H1 (cell line): Measurements from ENCODE around the gene MYO5B. TPM values are rescaled to one million over a fixed set of nuclear protein-coding genes. Genes with fewer than 3 reads are reported as not detected.
A peak's percentile ranks its signal among the peaks of the same experiment; 100 is the strongest.

Experiments used
- CTCF ChIA-PET: fragments of 300-600 bp; sonication (Branson Sonifier 250); formaldehyde crosslinking; loops from one replicate; lab custom pipeline; 2021; ENCODE audit not compliant: partially characterized antibody; lab: Charles Lee
- POLR2A ChIA-PET: fragments of 300-600 bp; sonication (Branson Sonifier 250); formaldehyde crosslinking; loops from one replicate; lab custom pipeline; 2021; ENCODE audit warnings: inconsistent platforms; ENCODE audit not compliant: partially characterized antibody; lab: Charles Lee
- DNase-seq, 2 experiments: peaks; one replicate each; pipeline versions ENCODE4 v3.0.0 to v3.0.0-alpha.2; 2010 to 2022; ENCODE audit warnings: low spot score in 2 of 2, low read depth in 1 of 2, mixed read lengths in 1 of 2
- FAIRE-seq: peaks from 2 replicates; lab custom pipeline; 2011; peaks lifted over from hg19 to GRCh38; lab: Jason Lieb, UNC
- H2AFZ ChIP-seq: 2 replicates; pipeline ENCODE4 v1.8.1; 2012; ENCODE audit warnings: low read length, inconsistent platforms
- H2AK5ac ChIP-seq: 2 replicates; pipeline ENCODE4 v1.6.1; 2013; ENCODE audit warnings: low read depth, low read length
- H2BK120ac ChIP-seq: replicated peaks from 2 replicates; pipeline ENCODE3; 2013; ENCODE audit warnings: low read depth, low read length, inconsistent platforms
- H2BK12ac ChIP-seq: 2 replicates; pipeline ENCODE4 v1.6.1; 2013; ENCODE audit warnings: low read depth, low read length
- H2BK15ac ChIP-seq: 2 replicates; pipeline ENCODE4 v1.6.1; 2013; ENCODE audit warnings: low read length
- H2BK20ac ChIP-seq: 2 replicates; pipeline ENCODE4 v1.6.1; 2013; ENCODE audit warnings: low read length
- H2BK5ac ChIP-seq: 2 replicates; pipeline ENCODE4 v1.6.1; 2013; ENCODE audit warnings: low read depth, low read length
- H3K14ac ChIP-seq: 2 replicates; pipeline ENCODE4 v1.6.1; 2013; ENCODE audit warnings: inconsistent platforms; ENCODE audit not compliant: insufficient read length
- H3K18ac ChIP-seq: 2 replicates; pipeline ENCODE4 v1.6.1; 2013; ENCODE audit warnings: low read length; ENCODE audit errors: extremely low read depth
- H3K23ac ChIP-seq: 2 replicates; pipeline ENCODE4 v1.6.1; 2013; ENCODE audit warnings: inconsistent platforms; ENCODE audit not compliant: insufficient read length
- H3K23me2 ChIP-seq: 2 replicates; pipeline ENCODE4 v1.6.1; 2013; ENCODE audit warnings: low read depth, low read length
- H3K27ac ChIP-seq: 2 replicates; pipeline ENCODE4 v1.6.1; 2011; ENCODE audit warnings: low read depth, low read length, inconsistent platforms
- H3K27me3 ChIP-seq, 4 experiments: replicated peaks in 1 of 4; 1 replicate in 1 of 4; 2 replicates in 3 of 4; pipeline versions ENCODE4 v1.6.1 to v1.8.1; 2011 to 2013; ENCODE audit warnings: low read length in 3 of 4, mild to moderate bottlenecking in 3 of 4, inconsistent platforms in 2 of 4, mixed read lengths in 2 of 4, moderate library complexity in 1 of 4; ENCODE audit not compliant: control insufficient read depth in 3 of 4, insufficient read depth in 3 of 4; ENCODE audit errors: extremely low read depth in 1 of 4
- H3K36me3 ChIP-seq, 4 experiments: 2 replicates each; pipeline versions ENCODE4 v1.6.1 to v1.8.1; 2011 to 2013; ENCODE audit warnings: mild to moderate bottlenecking in 4 of 4, low read length in 3 of 4, moderate library complexity in 2 of 4, control low read depth in 1 of 4, inconsistent platforms in 1 of 4; ENCODE audit not compliant: insufficient read depth in 4 of 4, control insufficient read depth in 2 of 4
- H3K4ac ChIP-seq: replicated peaks from 2 replicates; pipeline ENCODE3; 2013; ENCODE audit warnings: low read length, low read depth, mixed read lengths, inconsistent platforms; ENCODE audit not compliant: insufficient read length
- H3K4me1 ChIP-seq, 4 experiments: replicated peaks in 1 of 4; 1 replicate in 1 of 4; 2 replicates in 3 of 4; pipeline versions ENCODE4 v1.6.1 to v1.8.1; 2011 to 2013; ENCODE audit warnings: low read length in 3 of 4, inconsistent platforms in 2 of 4, mixed read lengths in 1 of 4; ENCODE audit not compliant: insufficient read depth in 4 of 4, control insufficient read depth in 3 of 4
- H3K4me2 ChIP-seq, 2 experiments: 2 replicates each; pipeline versions ENCODE4 v1.6.1 to v1.8.1; 2011 to 2013; ENCODE audit warnings: low read depth in 2 of 2, low read length in 2 of 2, control low read depth in 1 of 2, inconsistent platforms in 1 of 2, mild to moderate bottlenecking in 1 of 2; ENCODE audit not compliant: insufficient read depth in 1 of 2
- H3K4me3 ChIP-seq, 4 experiments: fragments of 200-600, 300-600 bp in 1 of 4; sonication (generic), shearing (Covaris generic), sonication (Bioruptor Twin) in 1 of 4; 2 replicates each; pipeline versions ENCODE4 v1.5.1 to v1.8.1; 2011 to 2016; ENCODE audit warnings: low read length in 4 of 4, low read depth in 3 of 4, control low read depth in 2 of 4, inconsistent platforms in 2 of 4, mild to moderate bottlenecking in 2 of 4, mixed read lengths in 1 of 4, moderate library complexity in 1 of 4; ENCODE audit not compliant: insufficient read depth in 2 of 4; ENCODE audit errors: extremely low read depth in 1 of 4
- H3K56ac ChIP-seq: replicated peaks from 2 replicates; pipeline ENCODE3; 2013; ENCODE audit warnings: low read depth, mild to moderate bottlenecking, mixed read lengths, low read length, inconsistent platforms; ENCODE audit not compliant: insufficient read length
- H3K79me1 ChIP-seq: 2 replicates; pipeline ENCODE4 v1.6.1; 2013; ENCODE audit warnings: low read depth, low read length, control low read depth
- H3K79me2 ChIP-seq, 2 experiments: 2 replicates each; pipeline versions ENCODE4 v1.6.1 to v1.8.1; 2012 to 2013; ENCODE audit warnings: low read length in 2 of 2, mild to moderate bottlenecking in 2 of 2, inconsistent platforms in 1 of 2; ENCODE audit not compliant: insufficient read depth in 2 of 2, control insufficient read depth in 1 of 2
- H3K9ac ChIP-seq, 4 experiments: replicated peaks in 1 of 4; 1 replicate in 1 of 4; 2 replicates in 3 of 4; pipeline versions ENCODE4 v1.6.1 to v1.8.1; 2011 to 2013; ENCODE audit warnings: low read depth in 3 of 4, low read length in 3 of 4, control low read depth in 2 of 4, mild to moderate bottlenecking in 2 of 4, moderate library complexity in 2 of 4, inconsistent platforms in 1 of 4; ENCODE audit errors: extremely low read depth in 1 of 4
- H3K9me3 ChIP-seq, 2 experiments: 2 replicates each; pipeline versions ENCODE4 v1.6.1 to v1.8.1; 2012 to 2013; ENCODE audit warnings: mild to moderate bottlenecking in 2 of 2, moderate library complexity in 2 of 2, control low read depth in 1 of 2, inconsistent platforms in 1 of 2, low read depth in 1 of 2, low read length in 1 of 2, mixed read lengths in 1 of 2; ENCODE audit not compliant: insufficient read depth in 2 of 2
- H4K20me1 ChIP-seq, 2 experiments: replicated peaks in 1 of 2; 2 replicates each; pipeline versions ENCODE3 to v1.8.1; 2011 to 2013; ENCODE audit warnings: inconsistent platforms in 2 of 2, low read length in 2 of 2, mild to moderate bottlenecking in 1 of 2; ENCODE audit not compliant: insufficient read depth in 2 of 2, control insufficient read depth in 1 of 2
- H4K5ac ChIP-seq: 2 replicates; pipeline ENCODE4 v1.6.1; 2013; ENCODE audit warnings: low read length, low read depth, mixed read lengths, inconsistent platforms; ENCODE audit not compliant: insufficient read length
- H4K8ac ChIP-seq: 2 replicates; pipeline ENCODE4 v1.8.0; 2013; ENCODE audit warnings: mild to moderate bottlenecking, moderate library complexity, low read length, inconsistent platforms; ENCODE audit not compliant: insufficient read depth; ENCODE audit errors: extremely low read depth
- H4K91ac ChIP-seq: replicated peaks from 2 replicates; pipeline ENCODE3; 2013; ENCODE audit warnings: low read length, mixed read lengths, inconsistent platforms; ENCODE audit not compliant: insufficient read length
- ASH2L ChIP-seq: fragments of 200-600, 300-600 bp; sonication (generic); IDR thresholded peaks from one replicate; pipeline ENCODE4 v1.7.1; 2017; ENCODE audit warnings: low read length
- CHD1 ChIP-seq: IDR thresholded peaks from 2 replicates; pipeline ENCODE4 v1.6.1; 2012; ENCODE audit warnings: low read depth, low read length, improper control_type of control experiment
- E2F6 ChIP-seq: IDR thresholded peaks from 2 replicates; pipeline ENCODE4 v1.6.1; 2012; ENCODE audit warnings: inconsistent platforms
- GTF2F1 ChIP-seq: IDR thresholded peaks from 2 replicates; pipeline ENCODE4 v1.6.1; 2012; ENCODE audit warnings: low read depth, low read length, improper control_type of control experiment, borderline replicate concordance
- KDM4A ChIP-seq: IDR thresholded peaks from one replicate; pipeline ENCODE4 v1.7.1; 2012; ENCODE audit warnings: low read depth, mild to moderate bottlenecking, moderate library complexity, low read length, inconsistent platforms; ENCODE audit not compliant: severe bottlenecking
- SIN3A ChIP-seq, 2 experiments: IDR thresholded peaks in 1 of 2; conservative IDR thresholded peaks in 1 of 2; 2 replicates each; pipeline ENCODE4 v1.6.1; 2011 to 2012; ENCODE audit warnings: low read length in 2 of 2, improper control_type of control experiment in 1 of 2, low read depth in 1 of 2, mild to moderate bottlenecking in 1 of 2
- TAF1 ChIP-seq: IDR thresholded peaks from 2 replicates; pipeline ENCODE4 v1.6.1; 2011; ENCODE audit warnings: mild to moderate bottlenecking, low read depth, low read length
- YY1 ChIP-seq: IDR thresholded peaks from 2 replicates; pipeline ENCODE4 v1.6.1; 2011; ENCODE audit warnings: low read depth, mild to moderate bottlenecking, low read length
- WGBS, 2 experiments: shearing (Covaris generic) in 1 of 2; methylation state at CpG; one replicate each; pipeline versions ENCODE4 v1.1.6 to v1.1.7; 2013 to 2015; ENCODE audit warnings: low lambda C conversion rate in 2 of 2, mixed read lengths in 2 of 2, inconsistent platforms in 1 of 2, low coverage in 1 of 2, missing lambda C conversion rate in 1 of 2; ENCODE audit not compliant: insufficient replicate concordance in 2 of 2, insufficient coverage in 1 of 2, insufficient read length in 1 of 2; ENCODE audit errors: extremely low coverage in 1 of 2, missing lambda C conversion rate in 1 of 2; 5-methylcytosine and 5-hydroxymethylcytosine counted together
- polyA plus RNA-seq, 7 experiments: library from polyadenylated mRNA; depleted of rRNA in 3 of 7; stranded (reverse) in 5 of 7; unstranded in 2 of 7; fragments of >200 nt in 5 of 7; fragments of 200-250 nt in 2 of 7; gene quantifications; 1 replicate in 5 of 7; 2 replicates in 1 of 7; 4 replicates in 1 of 7; pipeline versions ENCODE4 v1.2.1 to v1.2.3, GENCODE V29; 2011 to 2013; ENCODE audit warnings: missing spikeins in 2 of 7, mixed read lengths in 2 of 7
- total RNA-seq: library from RNA; stranded (reverse); fragmentation: NEBNext Ultra II Directional; extraction: Animal tissue kit (Norgen Biotek cat#: 25700); gene quantifications from 2 replicates; pipeline ENCODE4 v1.2.1, GENCODE V29; 2021

The MYO5B gene
- total and polyA plus RNA-seq, 2 of the 8 experiments (the other 6 are each of a cell fraction or from before 2014, with no cell fraction given): 6.4 to 7.7 TPM

GRCh38 chr18:49988101-49988500 is 206.8 kb downstream of the MYO5B start:
- Histone ChIP-seq H2AK5ac (no peak overlapping the region), H3K56ac (no peak overlapping the region), H3K23ac (no peak overlapping the region), H3K4me3 (no peak overlapping the region), H2AFZ (no peak overlapping the region), H2BK20ac (peak overlapping the region; percentile 15; the same call in 1 of the 2 replicates), H2BK5ac (peak overlapping the region; percentile 63; the same call in 1 of the 2 replicates), H2BK15ac (no peak overlapping the region), H4K5ac (no peak overlapping the region), H4K20me1 (no peaks in the 10 kb centered on the region), H3K18ac (no peak overlapping the region; the same call in 1 of the 2 replicates), H2BK120ac (peak overlapping the region; percentile 85), H3K79me1 (no peaks in the 10 kb centered on the region), H3K79me2 (no peaks in the 10 kb centered on the region), H4K8ac (no peak overlapping the region), H3K9me3 (no peaks in the 10 kb centered on the region), H3K4me1 (peaks cover 5 to 20% (median 12%) of the 10 kb centered on the region in 4 experiments), H3K14ac (no peak overlapping the region), H2BK12ac (no peak overlapping the region), H4K91ac (no peak overlapping the region), H3K27ac (no peak overlapping the region; the same call in 1 of the 2 replicates), H3K9ac (no peak overlapping the region), H3K36me3 (no peaks in the 10 kb centered on the region), H3K4me2 (no peak overlapping the region; a peak in 1 of 4 replicates), H3K23me2 (no peaks in the 10 kb centered on the region), H3K27me3 (no peaks in the 10 kb centered on the region), H3K4ac (no peak overlapping the region)
- FAIRE-seq (no peak), DNase-seq (no peak)
- WGBS, 2 experiments: 85% methylated on average over 5 of the region's 5 CpGs; no CpG with 5 or more reads in 1 of the 2 experiments
- POLR2A ChIA-PET: no interaction called here
- CTCF ChIA-PET: interaction anchor here (1.4 kb wide), 1 partner anchor 37 kb away, joined by 3 read pairs; no protein-coding TSS in a partner anchor
- TF ChIP-seq ASH2L (no peak), TAF1 (no peak), E2F6 (no peak), GTF2F1 (no peak), CHD1 (no peak), KDM4A (no peak), YY1 (no peak), SIN3A (conservative IDR thresholded peaks at IDR 0.05 in 1 of 2, IDR thresholded peaks at IDR 0.05 in 1 of 2; ENCODE audit: low read depth in 1 of 2, low read length in 2 of 2) (no peak)
